Uterus (tissue), 2 donors: ENCODE measurements around the gene KLHDC4.

Experiments
- CTCF ChIP-seq, 4 experiments: fragments of 200-600 bp in 2 of 4; fragments of 450-650 bp in 2 of 4; sonication (generic) in 2 of 4; IDR thresholded peaks; one replicate each; pipeline ENCODE4 v1.5.1; 2016 to 2019; ENCODE audit warnings: antibody characterized with exemption in 4 of 4, mild to moderate bottlenecking in 2 of 4, moderate library complexity in 1 of 4
- POLR2A ChIP-seq, 2 donors: fragments of 450-650 bp; IDR thresholded peaks; one replicate each; pipeline ENCODE4 v1.6.1; 2016; ENCODE audit warnings: antibody characterized with exemption in 2 of 2, mild to moderate bottlenecking in 1 of 2, moderate library complexity in 1 of 2

- no peak for TF ChIP-seq CTCF (IDR thresholded peaks at IDR 0.05)
- TF ChIP-seq POLR2A (IDR thresholded peaks at IDR 0.05) = no peak
Measured at GRCh38 chr16:87681981-87682570, 83.7 kb downstream of the KLHDC4 start.
